ENCODE measurements around the gene MYH9. TPM values are rescaled to one million over a fixed set of nuclear protein-coding genes. Genes with fewer than 3 reads are reported as not detected.
"Not testable (repeated sequence)": the region's sequence is repeated elsewhere in the genome, so short reads cannot be mapped to it uniquely, and the experiment has no call there.

The MYH9 gene
- total RNA-seq, 1 donor from 2014 or later: 1,853 TPM

- DNase-seq (ENCODE audit: low spot score): no peak
- Mint-ChIP-seq H3K4me1 (ENCODE audit: low read depth) (peaks cover 7% of the 10 kb centered on the region), H3K27ac (ENCODE audit: unreplicated experiment) (peak overlapping the region; percentile 85), H3K9me3 (ENCODE audit: low read depth) (no peaks in the 10 kb centered on the region), H3K4me3 (ENCODE audit: unreplicated experiment) (peak overlapping the region; percentile 36), H3K27me3 (ENCODE audit: low read depth) (no peaks in the 10 kb centered on the region), H3K36me3 (ENCODE audit: low read depth) (no peaks in the 10 kb centered on the region)
- no peak for TF ChIP-seq CTCF (IDR thresholded peaks at IDR 0.05)
These were observed 22.4 kb upstream of the MYH9 start for GRCh38 chr22:36409911-36410756.

- not testable (repeated sequence) for H3K36me3 Mint-ChIP-seq (ENCODE audit: low read depth); H3K27me3 Mint-ChIP-seq (ENCODE audit: low read depth); H3K27ac Mint-ChIP-seq (ENCODE audit: unreplicated experiment); H3K4me3 Mint-ChIP-seq (ENCODE audit: unreplicated experiment); H3K4me1 Mint-ChIP-seq (ENCODE audit: low read depth); H3K9me3 Mint-ChIP-seq (ENCODE audit: low read depth); DNase-seq (ENCODE audit: low spot score)
These were observed 21.8 kb upstream of the MYH9 start for GRCh38 chr22:36409554-36409910.

- H3K36me3 Mint-ChIP-seq (ENCODE audit: low read depth): no peaks in the 10 kb centered on the region
- H3K27me3 Mint-ChIP-seq (ENCODE audit: low read depth): no peaks in the 10 kb centered on the region
- no peak for DNase-seq (ENCODE audit: low spot score)
- H3K9me3 Mint-ChIP-seq (ENCODE audit: low read depth): no peaks in the 10 kb centered on the region
- no peak for TF ChIP-seq CTCF (IDR thresholded peaks at IDR 0.05)
- H3K4me1 Mint-ChIP-seq (ENCODE audit: low read depth): peaks cover 7% of the 10 kb centered on the region
- no peak overlapping the region for H3K27ac Mint-ChIP-seq (ENCODE audit: unreplicated experiment)
- H3K4me3 Mint-ChIP-seq (ENCODE audit: unreplicated experiment): no peak overlapping the region
These were observed 21.3 kb upstream of the MYH9 start for GRCh38 chr22:36409056-36409455.

- no peak overlapping the region for H3K27ac Mint-ChIP-seq (ENCODE audit: unreplicated experiment)
- H3K4me1 Mint-ChIP-seq (ENCODE audit: low read depth): peaks cover 7% of the 10 kb centered on the region
- no peaks in the 10 kb centered on the region for H3K27me3 Mint-ChIP-seq (ENCODE audit: low read depth)
- no peak overlapping the region for H3K4me3 Mint-ChIP-seq (ENCODE audit: unreplicated experiment)
- no peak for TF ChIP-seq CTCF (IDR thresholded peaks at IDR 0.05)
- H3K9me3 Mint-ChIP-seq (ENCODE audit: low read depth): no peaks in the 10 kb centered on the region
- DNase-seq (ENCODE audit: low spot score): no peak
- H3K36me3 Mint-ChIP-seq (ENCODE audit: low read depth): no peaks in the 10 kb centered on the region
These were observed 19.0 kb upstream of the MYH9 start for GRCh38 chr22:36406721-36407120.

- H3K9me3 Mint-ChIP-seq (ENCODE audit: low read depth): no peaks in the 10 kb centered on the region
- peaks cover 7% of the 10 kb centered on the region for H3K4me1 Mint-ChIP-seq (ENCODE audit: low read depth)
- H3K27me3 Mint-ChIP-seq (ENCODE audit: low read depth): no peaks in the 10 kb centered on the region
- no peaks in the 10 kb centered on the region for H3K36me3 Mint-ChIP-seq (ENCODE audit: low read depth)
- DNase-seq (ENCODE audit: low spot score): no peak
- no peak overlapping the region for H3K27ac Mint-ChIP-seq (ENCODE audit: unreplicated experiment)
- no peak overlapping the region for H3K4me3 Mint-ChIP-seq (ENCODE audit: unreplicated experiment)
- no peak for TF ChIP-seq CTCF (IDR thresholded peaks at IDR 0.05)
These were observed 18.1 kb upstream of the MYH9 start for GRCh38 chr22:36405671-36406538.
